DOHH2 (cell line): ENCODE measurements around the gene CAV3.

Experiments used
- CTCF ChIP-seq: fragments of 200-600 bp; sonication (generic); IDR thresholded peaks from one replicate; pipeline ENCODE4 v1.5.1; 2014; ENCODE audit warnings: antibody characterized with exemption, mild to moderate bottlenecking, low read depth, low read length; ENCODE audit not compliant: poor library complexity, severe bottlenecking
- EZH2phosphoT487 ChIP-seq: fragments of 200-600 bp; sonication (generic); IDR thresholded peaks from 2 replicates; pipeline ENCODE4 v1.6.1; 2017; ENCODE audit warnings: borderline replicate concordance, mild to moderate bottlenecking, antibody characterized with exemption, low read length, moderate library complexity, mixed read lengths

DNA sequence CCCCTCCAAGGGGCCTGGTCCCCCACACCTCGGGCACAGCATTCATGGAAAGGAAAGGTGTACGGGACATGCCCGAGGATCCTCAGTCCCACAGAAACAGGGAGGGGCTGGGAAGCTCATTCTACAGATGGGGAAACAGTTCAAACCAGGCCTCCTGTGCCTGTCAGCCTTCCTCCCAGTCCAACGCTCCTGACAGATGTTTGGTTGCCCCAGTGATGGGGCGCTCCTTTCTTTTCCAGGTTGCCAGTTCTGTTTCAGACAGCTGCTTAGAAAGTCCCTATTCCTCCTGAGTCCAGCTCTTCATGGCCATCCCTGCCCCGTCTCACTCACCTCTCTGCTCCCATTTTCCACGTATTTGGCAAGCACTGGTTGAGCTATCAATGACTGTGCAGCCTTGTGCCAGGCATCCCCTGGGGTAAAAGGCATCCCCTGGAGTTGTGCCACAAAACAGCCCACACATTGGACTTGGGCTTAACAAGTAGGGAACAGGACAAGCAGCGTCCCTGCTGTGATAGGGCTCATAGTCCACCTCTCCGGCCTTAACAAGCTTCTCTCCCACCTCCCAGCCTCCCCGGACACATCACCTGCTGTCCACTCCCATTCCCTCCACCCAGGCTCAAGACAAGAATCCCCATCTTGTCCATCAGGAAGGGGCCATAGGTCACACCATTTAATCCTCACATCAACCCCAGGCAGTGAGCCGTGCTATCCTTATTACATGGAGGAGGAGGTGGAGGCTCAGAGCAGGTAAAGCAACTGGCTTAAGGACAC is 29.2 kb downstream of the CAV3 start:
- TF ChIP-seq CTCF (no peak), EZH2phosphoT487 (no peak)
